GM12872 (cell line): ENCODE measurements around the gene CKAP4.

Experiments used
- CTCF ChIP-seq: IDR thresholded peaks from 3 replicates; pipeline ENCODE4 v1.5.1; 2011; ENCODE audit warnings: low read depth, mild to moderate bottlenecking, low read length, moderate library complexity; ENCODE audit not compliant: insufficient read depth

CKAP4 gene

GRCh38 chr12:106224355-106224706 lies 23.5 kb downstream of the CKAP4 start:
- TF ChIP-seq CTCF, result no peak

- TF ChIP-seq CTCF, result peak; percentile 98
These were observed 24.1 kb downstream of the CKAP4 start for GRCh38 chr12:106223485-106224354.

GRCh38 chr12:106220536-106220935 lies 27.3 kb downstream of the CKAP4 start:
- no peak for TF ChIP-seq CTCF

GRCh38 chr12:106219043-106219442 lies 28.8 kb downstream of the CKAP4 start:
- TF ChIP-seq CTCF, result no peak

GRCh38 chr12:106217706-106218105 lies 30.1 kb downstream of the CKAP4 start:
- no peak for TF ChIP-seq CTCF

GRCh38 chr12:106214571-106214970 lies 33.2 kb downstream of the CKAP4 start:
- no peak for TF ChIP-seq CTCF

GRCh38 chr12:106213662-106214061 lies 34.2 kb downstream of the CKAP4 start:
- no peak for TF ChIP-seq CTCF
